ENCODE measurements around the gene FDXR.
"Not testable (repeated sequence)": the region's sequence is repeated elsewhere in the genome, so short reads cannot be mapped to it uniquely, and the experiment has no call there.

The FDXR gene

GRCh38 chr17:74872313-74873036 is at the start of gene FDXR:
Gene FDXR (minus strand): TSS chr17:74872994. CDS start chr17:74872944, 50 bp downstream.
- DNase-seq, result no peak

GRCh38 chr17:74922172-74922571 is 49.4 kb upstream of the FDXR start:
- DNase-seq, result no peak

GRCh38 chr17:74921769-74922168 is 49.0 kb upstream of the FDXR start:
- no peak for DNase-seq

GRCh38 chr17:74921026-74921681 is 48.4 kb upstream of the FDXR start:
- no peak for DNase-seq

GRCh38 chr17:74920642-74921025 is 47.8 kb upstream of the FDXR start:
- no peak for DNase-seq

GRCh38 chr17:74920306-74920620 is 47.5 kb upstream of the FDXR start:
- DNase-seq, result no peak

GRCh38 chr17:74919440-74920305 is 46.9 kb upstream of the FDXR start:
- no peak for DNase-seq

GRCh38 chr17:74918906-74919305 is 46.1 kb upstream of the FDXR start:
- DNase-seq, result no peak

- no peak for DNase-seq
These were observed 44.6 kb upstream of the FDXR start for GRCh38 chr17:74917430-74917829.

GRCh38 chr17:74916851-74917199 is 44.0 kb upstream of the FDXR start:
- DNase-seq, result no peak

GRCh38 chr17:74916136-74916850 is 43.5 kb upstream of the FDXR start:
- no peak for DNase-seq

GRCh38 chr17:74911423-74911822 is 38.6 kb upstream of the FDXR start:
- not testable (repeated sequence) for DNase-seq

- DNase-seq, result not testable (repeated sequence)
These were observed 36.3 kb upstream of the FDXR start for GRCh38 chr17:74909097-74909496.

- DNase-seq, result no peak
These were observed 34.2 kb upstream of the FDXR start for GRCh38 chr17:74907012-74907411.

GRCh38 chr17:74906214-74906793 is 33.5 kb upstream of the FDXR start:
- DNase-seq, result not testable (repeated sequence)

GRCh38 chr17:74904687-74905409 is 32.1 kb upstream of the FDXR start:
- no peak for DNase-seq

GRCh38 chr17:74903671-74904070 is 30.9 kb upstream of the FDXR start:
- no peak for DNase-seq

- DNase-seq, result no peak
These were observed 30.2 kb upstream of the FDXR start for GRCh38 chr17:74903034-74903433.

- no peak for DNase-seq
These were observed 28.8 kb upstream of the FDXR start for GRCh38 chr17:74901353-74902135.

GRCh38 chr17:74900208-74900607 is 27.4 kb upstream of the FDXR start:
- DNase-seq, result no peak

GRCh38 chr17:74898376-74898946 is 25.7 kb upstream of the FDXR start:
- DNase-seq, result no peak
